ENCODE results near the gene TNIP2. TPM values are rescaled to one million over a fixed set of nuclear protein-coding genes. Genes with fewer than 3 reads are reported as not detected.
A peak's percentile ranks its signal among the peaks of the same experiment; 100 is the strongest.

The TNIP2 gene
- total and polyA plus RNA-seq, 2 of the 13 experiments (the other 11 are each of a cell fraction or from before 2014, with no cell fraction given) = 25.6 to 38.0 TPM

GRCh38 chr4:2797545-2798305 lies 41.6 kb upstream of the TNIP2 start (continued):
- TF ChIP-seq ZFP91 (CRISPR knock-in tag; IDR thresholded peaks at IDR 0.05; ENCODE audit: borderline replicate concordance) (no peak), ZNF83 (CRISPR knock-in tag; IDR thresholded peaks at IDR 0.05; ENCODE audit: borderline replicate concordance) (no peak), POLR2G (IDR thresholded peaks at IDR 0.05; ENCODE audit: low read depth, low read length) (no peak), ZNF292 (CRISPR knock-in tag; IDR thresholded peaks at IDR 0.05; ENCODE audit: borderline replicate concordance, low read depth) (no peak), SIX4 (CRISPR knock-in tag; IDR thresholded peaks at IDR 0.05) (no peak), IRF2 (CRISPR knock-in tag; IDR thresholded peaks at IDR 0.05) (no peak), ZNF670 (CRISPR knock-in tag; IDR thresholded peaks at IDR 0.05; ENCODE audit: borderline replicate concordance) (no peak), ZNF530 (CRISPR knock-in tag; IDR thresholded peaks at IDR 0.05; ENCODE audit: low read depth) (no peak), NCOA1 (CRISPR knock-in tag; IDR thresholded peaks at IDR 0.05) (no peak), SRSF4 (IDR thresholded peaks at IDR 0.05; ENCODE audit: low read depth, low read length, poor library complexity, severe bottlenecking) (no peak)

DNA sequence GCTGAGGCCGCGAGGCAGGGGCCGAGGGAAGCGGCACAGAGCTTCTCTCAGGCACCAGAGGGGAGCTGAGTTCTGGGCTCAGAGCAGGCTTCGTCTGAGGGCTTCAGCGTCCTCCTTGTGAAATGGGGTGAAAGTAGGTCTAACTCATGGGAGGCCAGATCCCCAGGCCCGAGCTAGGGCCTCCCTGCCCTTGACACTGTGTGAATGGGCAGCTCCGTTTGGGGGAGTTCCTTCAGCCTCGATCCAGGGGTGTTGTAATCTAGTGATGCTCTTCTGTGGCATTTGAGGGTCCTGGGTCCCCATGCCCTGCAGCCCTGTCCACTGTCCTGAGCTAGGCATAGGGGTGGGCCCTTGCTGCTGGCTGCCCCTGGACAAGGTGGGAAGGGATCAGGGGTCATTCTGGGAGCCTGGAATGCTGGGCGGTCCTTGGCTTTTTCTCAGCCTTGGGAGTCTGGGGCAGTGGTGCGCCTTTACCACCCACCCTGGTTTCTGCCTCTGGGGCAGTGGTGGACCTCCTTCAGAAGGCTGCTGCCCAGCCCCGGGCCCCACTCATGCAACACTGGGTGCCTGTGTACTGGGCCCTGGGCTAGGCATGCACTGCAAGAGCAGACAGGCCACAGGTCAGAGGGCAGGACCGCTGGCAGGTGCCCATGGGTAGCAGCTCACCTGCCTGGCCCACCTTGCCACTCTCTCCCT lies 40.9 kb upstream of the TNIP2 start:
- H4K20me1 ChIP-seq (ENCODE audit: insufficient read depth, low read length) = no peaks in the 10 kb centered on the region
- no peaks in the 10 kb centered on the region for H3K27me3 ChIP-seq (ENCODE audit: control insufficient read depth in 1 of 2, insufficient read depth in 2 of 2, low read length in 2 of 2)
- intact Hi-C loops (cut with micrococcal nuclease; ENCODE audit: unreplicated experiment) = no loop called here
- ChIA-PET POLR2A (no interaction called here), CTCF (ENCODE audit: low intra/inter-chr PET ratio, low total read pairs) (no interaction called here)
- ATAC-seq (no peak), DNase-seq (ENCODE audit: low spot score) (no peak), FAIRE-seq (no peak)
- H3K36me3 ChIP-seq (replicated peaks in 1 of 2; ENCODE audit: control insufficient read depth in 1 of 2, insufficient read depth in 2 of 2, low read length in 2 of 2) = peaks cover 1 to 11% of the 10 kb centered on the region in 2 experiments; a peak in 2 of 5 replicates
- no peak for TF ChIP-seq ZSCAN30 (CRISPR knock-in tag; IDR thresholded peaks at IDR 0.05)
- TF ChIP-seq ZNF766 (CRISPR knock-in tag; IDR thresholded peaks at IDR 0.05; ENCODE audit: borderline replicate concordance) = no peak
- no peak for TF ChIP-seq ZBTB42 (CRISPR knock-in tag; IDR thresholded peaks at IDR 0.05)
- no peak for TF ChIP-seq CHCHD3 (CRISPR knock-in tag; IDR thresholded peaks at IDR 0.05)
- TF ChIP-seq DRAP1 (CRISPR knock-in tag; IDR thresholded peaks at IDR 0.05) = no peak
- TF ChIP-seq SAFB2 (CRISPR knock-in tag; IDR thresholded peaks at IDR 0.05; ENCODE audit: borderline replicate concordance, low read depth) = no peak
- TF ChIP-seq GABPB1 (CRISPR knock-in tag; IDR thresholded peaks at IDR 0.05) = 0 out of 2 replicates have a peak, but pooled peaks have one; percentile 7
- H3K79me2 ChIP-seq (ENCODE audit: insufficient read depth, low read length) = peaks cover 51% of the 10 kb centered on the region
- H3K4me2 ChIP-seq (ENCODE audit: low read depth, low read length) = no peak overlapping the region
- in situ Hi-C loops (cut with HindIII; ENCODE audit: extremely low pct_ligation_motif_present, low pct_unique_long_range_greater_than_20kb) = no loop called here
- BruUV-seq (replicated peaks) = no TSS peak
- no peak overlapping the region for H3K27ac ChIP-seq (ENCODE audit: extremely low read length, insufficient read depth, low read length)
- peaks cover 89% of the 10 kb centered on the region for H3K4me1 ChIP-seq (ENCODE audit: insufficient read depth, low read length)
- H3K4me3 ChIP-seq (replicated peaks in 1 of 3; ENCODE audit: insufficient read depth in 1 of 3, low read depth in 2 of 3, low read length in 3 of 3) = no peak overlapping the region
- no peaks in the 10 kb centered on the region for H3K9me3 ChIP-seq (ENCODE audit: low read length)
- WGBS (ENCODE audit: low lambda C conversion rate) = 98% methylated on average over 6 of the region's 13 CpGs
- no peak overlapping the region for H2AFZ ChIP-seq (ENCODE audit: low read length)
- H3K9ac ChIP-seq (ENCODE audit: insufficient read depth, low read depth, low read length) = no peak overlapping the region
